Fibroblast of the aortic adventitia (primary cell): ENCODE results near the gene EFNA4. TPM values are rescaled to one million over a fixed set of nuclear protein-coding genes. Genes with fewer than 3 reads are reported as not detected.
A peak's percentile ranks its signal among the peaks of the same experiment; 100 is the strongest.

Source experiments
- DNase-seq: peaks from one replicate; pipeline ENCODE4 v3.0.0-alpha.2; 2010; ENCODE audit warnings: low read depth
- H3K4me3 ChIP-seq: 2 replicates; pipeline ENCODE4 v1.5.1; 2011; ENCODE audit warnings: low read depth, mild to moderate bottlenecking, control low read depth, low read length, moderate library complexity
- CTCF ChIP-seq: IDR thresholded peaks from 2 replicates; pipeline ENCODE4 v1.5.1; 2011; ENCODE audit warnings: mild to moderate bottlenecking, low read length, control low read depth, inconsistent platforms; ENCODE audit not compliant: insufficient read depth
- total RNA-seq: library from RNA; depleted of rRNA; stranded (reverse); fragments of >200 nt; gene quantifications from 2 replicates; pipeline ENCODE4 v1.2.3, GENCODE V29; 2012; ENCODE audit warnings: low replicate concordance

Gene EFNA4
- 2.4 and 5.3 TPM in 2 replicates for total RNA-seq

- TF ChIP-seq CTCF: no peak
- peak; percentile 77 for DNase-seq
- peak within 1 kb of the TSS; percentile 95 for H3K4me3 ChIP-seq
These were observed at the start of gene EFNA4 for GRCh38 chr1:155063550-155064110. EFNA4 (plus strand) TSS chr1:155063740; CDS start chr1:155063824, 84 bp downstream.

- TF ChIP-seq CTCF: no peak
- no peak for DNase-seq
These were observed 48.6 kb upstream of the EFNA4 start for GRCh38 chr1:155014709-155015508.

GRCh38 chr1:155015527-155016230 is 47.9 kb upstream of the EFNA4 start:
- TF ChIP-seq CTCF: no peak
- no peak for DNase-seq
- H3K4me3 ChIP-seq: no peak overlapping the region

More at GRCh38 chr1:155014709-155015508, 48.6 kb upstream of the EFNA4 start:
- H3K4me3 ChIP-seq: no peak overlapping the region

- DNase-seq: no peak
- TF ChIP-seq CTCF: no peak
- H3K4me3 ChIP-seq: no peak overlapping the region
These were observed 47.2 kb upstream of the EFNA4 start for GRCh38 chr1:155016231-155016831.

GRCh38 chr1:155017041-155017945 is 46.2 kb upstream of the EFNA4 start:
- H3K4me3 ChIP-seq: peak overlapping the region; percentile 42
- DNase-seq: peak; percentile 82
- peak; percentile 94 for TF ChIP-seq CTCF

- no peak for DNase-seq
- TF ChIP-seq CTCF: no peak
- peak overlapping the region; percentile 25 for H3K4me3 ChIP-seq
These were observed 45.6 kb upstream of the EFNA4 start for GRCh38 chr1:155017946-155018316.
